ENCODE measurements around the gene MSS51. TPM values are rescaled to one million over a fixed set of nuclear protein-coding genes. Genes with fewer than 3 reads are reported as not detected.

The MSS51 gene
- total RNA-seq, 1 experiment from 2014 or later, result 1.7 TPM

DNA sequence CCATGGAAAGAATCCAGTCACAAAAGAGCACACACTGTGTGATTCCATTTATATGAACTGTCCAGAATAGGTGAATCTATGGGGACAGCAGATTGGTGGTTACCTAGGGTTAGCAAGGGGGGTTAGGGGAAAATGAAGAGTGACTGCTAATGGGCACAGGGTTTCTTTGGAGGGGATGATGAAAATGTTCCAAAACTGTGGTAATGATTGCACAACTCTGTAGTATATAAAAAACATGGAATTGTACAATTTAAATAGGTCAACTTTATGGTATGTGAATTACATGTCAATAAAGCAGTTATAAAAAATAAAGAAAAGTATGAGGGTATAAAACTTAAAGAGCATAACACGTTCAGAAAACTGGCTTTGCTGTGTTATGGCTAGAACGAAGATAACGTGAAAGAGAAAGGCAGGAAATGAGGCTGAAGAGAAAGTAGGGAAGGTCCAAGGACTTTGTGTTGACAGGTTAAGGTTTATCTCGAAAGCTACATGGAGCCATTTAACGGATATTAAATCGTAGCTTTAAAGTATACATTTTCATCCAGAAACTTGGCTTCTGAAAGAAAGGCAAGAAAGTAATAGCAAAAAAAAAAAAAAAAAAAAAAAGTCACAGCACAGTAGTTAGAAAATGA lies 26.4 kb upstream of the MSS51 start (continued):
- TF ChIP-seq, protein P1, sequence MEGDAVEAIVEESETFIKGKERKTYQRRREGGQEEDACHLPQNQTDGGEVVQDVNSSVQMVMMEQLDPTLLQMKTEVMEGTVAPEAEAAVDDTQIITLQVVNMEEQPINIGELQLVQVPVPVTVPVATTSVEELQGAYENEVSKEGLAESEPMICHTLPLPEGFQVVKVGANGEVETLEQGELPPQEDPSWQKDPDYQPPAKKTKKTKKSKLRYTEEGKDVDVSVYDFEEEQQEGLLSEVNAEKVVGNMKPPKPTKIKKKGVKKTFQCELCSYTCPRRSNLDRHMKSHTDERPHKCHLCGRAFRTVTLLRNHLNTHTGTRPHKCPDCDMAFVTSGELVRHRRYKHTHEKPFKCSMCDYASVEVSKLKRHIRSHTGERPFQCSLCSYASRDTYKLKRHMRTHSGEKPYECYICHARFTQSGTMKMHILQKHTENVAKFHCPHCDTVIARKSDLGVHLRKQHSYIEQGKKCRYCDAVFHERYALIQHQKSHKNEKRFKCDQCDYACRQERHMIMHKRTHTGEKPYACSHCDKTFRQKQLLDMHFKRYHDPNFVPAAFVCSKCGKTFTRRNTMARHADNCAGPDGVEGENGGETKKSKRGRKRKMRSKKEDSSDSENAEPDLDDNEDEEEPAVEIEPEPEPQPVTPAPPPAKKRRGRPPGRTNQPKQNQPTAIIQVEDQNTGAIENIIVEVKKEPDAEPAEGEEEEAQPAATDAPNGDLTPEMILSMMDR (IDR thresholded peaks at IDR 0.05 in 2 of 3, conservative IDR thresholded peaks at IDR 0.05 in 1 of 3; ENCODE audit: borderline replicate concordance in 1 of 3, insufficient read depth in 1 of 3, low read depth in 2 of 3, low read length in 2 of 3), result no peak

DNA sequence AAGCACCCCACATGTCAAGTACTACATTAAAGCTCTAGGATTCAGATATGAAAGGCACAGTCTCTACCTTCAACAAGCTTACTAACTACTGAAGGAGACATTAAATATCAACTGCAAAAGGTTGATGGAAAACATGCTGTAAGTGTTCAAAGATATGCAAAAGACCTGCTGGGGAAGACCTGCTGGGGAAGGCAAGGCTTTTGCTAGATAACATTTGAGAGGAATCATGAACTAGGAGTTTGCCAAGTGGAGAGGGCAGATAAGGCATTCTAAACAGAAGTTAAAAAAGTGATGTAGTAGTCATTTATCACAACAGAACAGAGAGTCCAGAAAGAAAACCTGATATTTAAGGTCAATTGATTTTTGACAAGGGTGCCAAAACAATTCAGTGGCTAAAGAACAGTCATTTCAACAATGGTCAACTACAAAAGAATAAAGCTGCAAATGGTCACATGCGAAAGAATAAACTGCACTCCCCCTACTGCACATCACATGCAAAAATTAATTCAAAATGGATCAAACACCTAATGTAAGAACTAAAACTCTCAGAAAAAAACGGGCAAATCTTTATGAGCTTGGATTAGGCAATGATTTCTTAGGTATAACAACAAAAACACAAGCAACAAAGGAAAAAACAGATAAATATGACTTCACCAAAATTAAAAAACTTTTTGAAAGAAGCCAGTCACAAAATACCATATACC lies 23.0 kb upstream of the MSS51 start:
- DNase-seq (ENCODE audit: low read depth, low spot score), result no peak
- ATAC-seq, result no peak
- Histone ChIP-seq H3K27ac (ENCODE audit: low read depth, low read length) (no peak overlapping the region), H2AFZ (ENCODE audit: low read depth, low read length, poor library complexity, severe bottlenecking) (no peak overlapping the region), H3K4me3 (replicated peaks in 1 of 2; ENCODE audit: low read depth in 1 of 2, low read length in 2 of 2) (no peak overlapping the region), H3K27me3 (ENCODE audit: insufficient read depth, low read length) (no peaks in the 10 kb centered on the region), H3K79me2 (ENCODE audit: insufficient read depth, low read length) (no peaks in the 10 kb centered on the region), H3K4me2 (ENCODE audit: low read length) (no peak overlapping the region), H4K20me1 (ENCODE audit: insufficient read depth) (no peaks in the 10 kb centered on the region), H3K9me3 (ENCODE audit: control insufficient read depth in 1 of 2, insufficient read depth in 1 of 2, low read depth in 1 of 2, low read length in 2 of 2) (no peaks in the 10 kb centered on the region), H3K9me2 (ENCODE audit: insufficient read depth) (no peaks in the 10 kb centered on the region), H3K36me3 (ENCODE audit: control insufficient read depth in 1 of 2, insufficient read depth in 2 of 2, low read length in 2 of 2) (peaks cover 0 to 4% of the 10 kb centered on the region in 2 experiments; a peak in 2 of 4 replicates), H3K9ac (ENCODE audit: low read length) (no peak overlapping the region), H3K4me1 (ENCODE audit: control insufficient read depth in 1 of 2, insufficient read depth in 2 of 2, low read length in 2 of 2) (no peaks in the 10 kb centered on the region)
- CTCF ChIA-PET, result no interaction called here
- BruUV-seq (replicated peaks), result no TSS peak
- POLR2A ChIA-PET, result no interaction called here
- intact Hi-C loops (cut with micrococcal nuclease), result no loop called here
- RAD21 ChIA-PET (ENCODE audit: low non-redundant PET in 1 of 2, low total read pairs in 2 of 2, uncharacterized antibody in 2 of 2, unreplicated experiment in 2 of 2), result no interaction called here
- no peak for TF ChIP-seq RAD21 (IDR thresholded peaks at IDR 0.05; ENCODE audit: low read depth)
- no peak for TF ChIP-seq CEBPB (IDR thresholded peaks at IDR 0.05; ENCODE audit: low read depth)
- TF ChIP-seq, protein P2, sequence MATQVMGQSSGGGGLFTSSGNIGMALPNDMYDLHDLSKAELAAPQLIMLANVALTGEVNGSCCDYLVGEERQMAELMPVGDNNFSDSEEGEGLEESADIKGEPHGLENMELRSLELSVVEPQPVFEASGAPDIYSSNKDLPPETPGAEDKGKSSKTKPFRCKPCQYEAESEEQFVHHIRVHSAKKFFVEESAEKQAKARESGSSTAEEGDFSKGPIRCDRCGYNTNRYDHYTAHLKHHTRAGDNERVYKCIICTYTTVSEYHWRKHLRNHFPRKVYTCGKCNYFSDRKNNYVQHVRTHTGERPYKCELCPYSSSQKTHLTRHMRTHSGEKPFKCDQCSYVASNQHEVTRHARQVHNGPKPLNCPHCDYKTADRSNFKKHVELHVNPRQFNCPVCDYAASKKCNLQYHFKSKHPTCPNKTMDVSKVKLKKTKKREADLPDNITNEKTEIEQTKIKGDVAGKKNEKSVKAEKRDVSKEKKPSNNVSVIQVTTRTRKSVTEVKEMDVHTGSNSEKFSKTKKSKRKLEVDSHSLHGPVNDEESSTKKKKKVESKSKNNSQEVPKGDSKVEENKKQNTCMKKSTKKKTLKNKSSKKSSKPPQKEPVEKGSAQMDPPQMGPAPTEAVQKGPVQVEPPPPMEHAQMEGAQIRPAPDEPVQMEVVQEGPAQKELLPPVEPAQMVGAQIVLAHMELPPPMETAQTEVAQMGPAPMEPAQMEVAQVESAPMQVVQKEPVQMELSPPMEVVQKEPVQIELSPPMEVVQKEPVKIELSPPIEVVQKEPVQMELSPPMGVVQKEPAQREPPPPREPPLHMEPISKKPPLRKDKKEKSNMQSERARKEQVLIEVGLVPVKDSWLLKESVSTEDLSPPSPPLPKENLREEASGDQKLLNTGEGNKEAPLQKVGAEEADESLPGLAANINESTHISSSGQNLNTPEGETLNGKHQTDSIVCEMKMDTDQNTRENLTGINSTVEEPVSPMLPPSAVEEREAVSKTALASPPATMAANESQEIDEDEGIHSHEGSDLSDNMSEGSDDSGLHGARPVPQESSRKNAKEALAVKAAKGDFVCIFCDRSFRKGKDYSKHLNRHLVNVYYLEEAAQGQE (IDR thresholded peaks at IDR 0.05; ENCODE audit: low read depth), result no peak
- no peak for TF ChIP-seq EZH2phosphoT487 (IDR thresholded peaks at IDR 0.05; ENCODE audit: borderline replicate concordance)
- no peak for TF ChIP-seq SIN3A (IDR thresholded peaks at IDR 0.05; ENCODE audit: low read depth)
- TF ChIP-seq EZH2 (IDR thresholded peaks at IDR 0.05), result no peak
- TF ChIP-seq EGR1 (IDR thresholded peaks at IDR 0.05; ENCODE audit: low read depth), result no peak
- TF ChIP-seq, protein P3, sequence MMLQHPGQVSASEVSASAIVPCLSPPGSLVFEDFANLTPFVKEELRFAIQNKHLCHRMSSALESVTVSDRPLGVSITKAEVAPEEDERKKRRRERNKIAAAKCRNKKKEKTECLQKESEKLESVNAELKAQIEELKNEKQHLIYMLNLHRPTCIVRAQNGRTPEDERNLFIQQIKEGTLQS (IDR thresholded peaks at IDR 0.05), result no peak
- no peak for TF ChIP-seq ELF1 (IDR thresholded peaks at IDR 0.05; ENCODE audit: borderline replicate concordance, low read depth)
- TF ChIP-seq, protein P4, sequence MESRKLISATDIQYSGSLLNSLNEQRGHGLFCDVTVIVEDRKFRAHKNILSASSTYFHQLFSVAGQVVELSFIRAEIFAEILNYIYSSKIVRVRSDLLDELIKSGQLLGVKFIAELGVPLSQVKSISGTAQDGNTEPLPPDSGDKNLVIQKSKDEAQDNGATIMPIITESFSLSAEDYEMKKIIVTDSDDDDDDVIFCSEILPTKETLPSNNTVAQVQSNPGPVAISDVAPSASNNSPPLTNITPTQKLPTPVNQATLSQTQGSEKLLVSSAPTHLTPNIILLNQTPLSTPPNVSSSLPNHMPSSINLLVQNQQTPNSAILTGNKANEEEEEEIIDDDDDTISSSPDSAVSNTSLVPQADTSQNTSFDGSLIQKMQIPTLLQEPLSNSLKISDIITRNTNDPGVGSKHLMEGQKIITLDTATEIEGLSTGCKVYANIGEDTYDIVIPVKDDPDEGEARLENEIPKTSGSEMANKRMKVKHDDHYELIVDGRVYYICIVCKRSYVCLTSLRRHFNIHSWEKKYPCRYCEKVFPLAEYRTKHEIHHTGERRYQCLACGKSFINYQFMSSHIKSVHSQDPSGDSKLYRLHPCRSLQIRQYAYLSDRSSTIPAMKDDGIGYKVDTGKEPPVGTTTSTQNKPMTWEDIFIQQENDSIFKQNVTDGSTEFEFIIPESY (IDR thresholded peaks at IDR 0.05; ENCODE audit: extremely low read depth, insufficient replicate concordance, low read length), result no peak
- no peak for TF ChIP-seq CBX3 (IDR thresholded peaks at IDR 0.05; ENCODE audit: low read depth)
- TF ChIP-seq TCF7L2 (IDR thresholded peaks at IDR 0.05; ENCODE audit: borderline replicate concordance, extremely low read depth, insufficient read depth, insufficient read length), result no peak
- TF ChIP-seq JUND (IDR thresholded peaks at IDR 0.05), result no peak
- TF ChIP-seq YY1 (IDR thresholded peaks at IDR 0.05; ENCODE audit: extremely low read depth, insufficient replicate concordance, low read depth, low read length), result no peak
- no peak for TF ChIP-seq POLR2A (IDR thresholded peaks at IDR 0.05; ENCODE audit: borderline replicate concordance, extremely low read depth, insufficient read depth, insufficient read length)
- no peak for TF ChIP-seq SRF (IDR thresholded peaks at IDR 0.05; ENCODE audit: low read depth)
